ENCODE measurements around the gene CTNND2. TPM values are rescaled to one million over a fixed set of nuclear protein-coding genes. Genes with fewer than 3 reads are reported as not detected.

Gene CTNND2
- total RNA-seq, 4 donors from 2014 or later: 0.04 TPM; not detected in 3

GRCh38 chr5:11584017-11584416 lies 320.2 kb downstream of the CTNND2 start:
- H3K27me3 ChIP-seq: peaks cover 0 to 3% (median 0%) of the 10 kb centered on the region in 3 donors
- no peak overlapping the region for H3K27ac ChIP-seq
- intact Hi-C loops (cut with DNase I; ENCODE audit: low total_unique reads) (no loop called here), in situ Hi-C loops (cut with MboI; ENCODE audit: low sequenced_read_pairs in 4 of 4) (no loop called here)
- DNase-seq (no peak), ATAC-seq (no peak)
- H3K4me1 ChIP-seq: peaks cover 0 to 3% of the 10 kb centered on the region in 2 donors
- no peak for TF ChIP-seq POLR2A (IDR thresholded peaks at IDR 0.05)
- TF ChIP-seq, protein P1, sequence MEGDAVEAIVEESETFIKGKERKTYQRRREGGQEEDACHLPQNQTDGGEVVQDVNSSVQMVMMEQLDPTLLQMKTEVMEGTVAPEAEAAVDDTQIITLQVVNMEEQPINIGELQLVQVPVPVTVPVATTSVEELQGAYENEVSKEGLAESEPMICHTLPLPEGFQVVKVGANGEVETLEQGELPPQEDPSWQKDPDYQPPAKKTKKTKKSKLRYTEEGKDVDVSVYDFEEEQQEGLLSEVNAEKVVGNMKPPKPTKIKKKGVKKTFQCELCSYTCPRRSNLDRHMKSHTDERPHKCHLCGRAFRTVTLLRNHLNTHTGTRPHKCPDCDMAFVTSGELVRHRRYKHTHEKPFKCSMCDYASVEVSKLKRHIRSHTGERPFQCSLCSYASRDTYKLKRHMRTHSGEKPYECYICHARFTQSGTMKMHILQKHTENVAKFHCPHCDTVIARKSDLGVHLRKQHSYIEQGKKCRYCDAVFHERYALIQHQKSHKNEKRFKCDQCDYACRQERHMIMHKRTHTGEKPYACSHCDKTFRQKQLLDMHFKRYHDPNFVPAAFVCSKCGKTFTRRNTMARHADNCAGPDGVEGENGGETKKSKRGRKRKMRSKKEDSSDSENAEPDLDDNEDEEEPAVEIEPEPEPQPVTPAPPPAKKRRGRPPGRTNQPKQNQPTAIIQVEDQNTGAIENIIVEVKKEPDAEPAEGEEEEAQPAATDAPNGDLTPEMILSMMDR (IDR thresholded peaks at IDR 0.05 in 4 of 5, conservative IDR thresholded peaks at IDR 0.05 in 1 of 5): no peak
- no peaks in the 10 kb centered on the region for H3K9me3 ChIP-seq
- no peaks in the 10 kb centered on the region for H3K36me3 ChIP-seq
- no peak overlapping the region for H3K4me3 ChIP-seq

DNA sequence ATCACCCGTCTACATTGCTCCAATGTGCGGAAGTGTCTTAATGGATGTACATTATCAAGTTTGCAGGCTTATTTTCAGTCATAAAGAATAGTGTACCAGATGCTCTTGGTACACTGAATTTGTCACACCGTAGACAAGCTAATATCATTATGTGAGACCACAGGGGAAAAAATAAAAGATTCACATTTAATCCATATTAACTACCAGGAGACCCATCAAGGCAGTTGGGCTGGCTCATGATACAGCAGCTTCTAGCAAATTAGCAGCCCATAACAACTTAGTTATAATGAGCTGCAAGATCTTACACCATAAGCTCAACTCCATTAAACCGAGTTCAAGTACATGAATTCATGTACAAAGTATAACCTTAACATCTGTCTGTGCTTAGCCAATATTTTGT lies 324.9 kb downstream of the CTNND2 start:
- in situ Hi-C loops (cut with MboI; ENCODE audit: low sequenced_read_pairs in 4 of 4): no loop called here
- DNase-seq: no peak
- Histone ChIP-seq H3K9me3 (no peaks in the 10 kb centered on the region), H3K27me3 (peaks cover 0 to 3% (median 0%) of the 10 kb centered on the region in 3 donors), H3K36me3 (no peaks in the 10 kb centered on the region), H3K4me3 (no peak overlapping the region), H3K4me1 (no peaks in the 10 kb centered on the region), H3K27ac (no peak overlapping the region)
- TF ChIP-seq, protein P1 (IDR thresholded peaks at IDR 0.05 in 4 of 5, conservative IDR thresholded peaks at IDR 0.05 in 1 of 5): no peak
- TF ChIP-seq POLR2A (IDR thresholded peaks at IDR 0.05): no peak
- no peak for ATAC-seq
- intact Hi-C loops (cut with DNase I; ENCODE audit: low total_unique reads): no loop called here

- TF ChIP-seq, protein P1 (IDR thresholded peaks at IDR 0.05 in 4 of 5, conservative IDR thresholded peaks at IDR 0.05 in 1 of 5): no peak
- no peak for TF ChIP-seq POLR2A (IDR thresholded peaks at IDR 0.05)
- Histone ChIP-seq H3K27me3 (no peaks in the 10 kb centered on the region), H3K9me3 (no peaks in the 10 kb centered on the region), H3K4me3 (no peak overlapping the region), H3K27ac (no peak overlapping the region), H3K4me1 (no peaks in the 10 kb centered on the region), H3K36me3 (no peaks in the 10 kb centered on the region)
- DNase-seq (no peak), ATAC-seq (no peak)
- intact Hi-C loops (cut with DNase I; ENCODE audit: low total_unique reads): no loop called here
- in situ Hi-C loops (cut with MboI; ENCODE audit: low sequenced_read_pairs in 4 of 4): no loop called here
Observed at GRCh38 chr5:11574787-11575186, 329.5 kb downstream of the CTNND2 start.

DNA sequence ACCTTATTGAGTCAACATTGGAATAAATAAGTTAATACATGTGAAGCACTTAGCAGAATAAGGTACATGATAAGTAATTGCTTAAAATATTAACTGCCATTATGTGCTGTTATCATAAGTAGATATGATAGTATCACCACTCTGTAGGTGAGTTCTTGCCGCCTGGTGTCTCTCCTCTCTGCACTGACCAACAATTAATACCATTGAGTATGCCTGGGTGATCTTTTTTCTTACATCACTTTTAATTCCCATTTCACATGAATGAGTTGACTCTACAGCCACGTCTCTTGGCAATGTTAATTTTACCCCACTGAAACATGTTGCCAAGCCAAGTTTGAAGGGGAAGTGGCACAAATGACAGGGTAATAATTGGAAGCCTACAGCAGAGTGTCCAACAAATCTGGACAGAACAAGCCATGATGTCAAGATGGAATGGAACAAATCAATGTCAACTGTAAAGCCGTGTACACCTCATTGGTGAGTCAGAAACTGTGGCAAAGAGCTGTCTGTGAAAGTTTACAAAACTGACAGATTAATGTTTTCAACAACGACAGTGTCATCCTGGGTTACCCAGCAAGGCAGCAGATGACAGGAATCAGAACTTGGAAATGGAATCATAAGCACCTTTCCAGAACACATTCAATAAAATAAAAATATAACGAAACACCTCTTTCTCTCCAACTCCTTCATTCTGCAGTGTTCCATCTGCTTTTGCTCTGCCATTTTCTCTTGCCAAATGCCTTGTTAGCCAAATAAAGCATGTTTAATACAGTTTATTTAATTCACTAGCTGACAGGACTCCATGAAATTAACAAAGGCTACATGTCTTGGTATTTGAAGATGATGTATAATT lies 330.9 kb downstream of the CTNND2 start:
- H3K4me1 ChIP-seq: no peaks in the 10 kb centered on the region
- DNase-seq: no peak
- intact Hi-C loops (cut with DNase I; ENCODE audit: low total_unique reads): no loop called here
- H3K9me3 ChIP-seq: no peaks in the 10 kb centered on the region
- no peaks in the 10 kb centered on the region for H3K27me3 ChIP-seq
- TF ChIP-seq POLR2A (IDR thresholded peaks at IDR 0.05): no peak
- TF ChIP-seq, protein P1 (IDR thresholded peaks at IDR 0.05 in 4 of 5, conservative IDR thresholded peaks at IDR 0.05 in 1 of 5): no peak
- no peak overlapping the region for H3K27ac ChIP-seq
- in situ Hi-C loops (cut with MboI; ENCODE audit: low sequenced_read_pairs in 4 of 4): no loop called here
- ATAC-seq: no peak
- no peaks in the 10 kb centered on the region for H3K36me3 ChIP-seq
- no peak overlapping the region for H3K4me3 ChIP-seq
